NCI-H510A treated with DMSO at 0.1 percent for 48 hours (cell line): ENCODE measurements around the gene PKD1.
"Not testable (repeated sequence)": the region's sequence is repeated elsewhere in the genome, so short reads cannot be mapped to it uniquely, and the experiment has no call there.

ENCODE experiments used
- DNase-seq: peaks from one replicate; lab custom pipeline; 2025; lab: John Stamatoyannopoulos, UW

Gene PKD1

DNA sequence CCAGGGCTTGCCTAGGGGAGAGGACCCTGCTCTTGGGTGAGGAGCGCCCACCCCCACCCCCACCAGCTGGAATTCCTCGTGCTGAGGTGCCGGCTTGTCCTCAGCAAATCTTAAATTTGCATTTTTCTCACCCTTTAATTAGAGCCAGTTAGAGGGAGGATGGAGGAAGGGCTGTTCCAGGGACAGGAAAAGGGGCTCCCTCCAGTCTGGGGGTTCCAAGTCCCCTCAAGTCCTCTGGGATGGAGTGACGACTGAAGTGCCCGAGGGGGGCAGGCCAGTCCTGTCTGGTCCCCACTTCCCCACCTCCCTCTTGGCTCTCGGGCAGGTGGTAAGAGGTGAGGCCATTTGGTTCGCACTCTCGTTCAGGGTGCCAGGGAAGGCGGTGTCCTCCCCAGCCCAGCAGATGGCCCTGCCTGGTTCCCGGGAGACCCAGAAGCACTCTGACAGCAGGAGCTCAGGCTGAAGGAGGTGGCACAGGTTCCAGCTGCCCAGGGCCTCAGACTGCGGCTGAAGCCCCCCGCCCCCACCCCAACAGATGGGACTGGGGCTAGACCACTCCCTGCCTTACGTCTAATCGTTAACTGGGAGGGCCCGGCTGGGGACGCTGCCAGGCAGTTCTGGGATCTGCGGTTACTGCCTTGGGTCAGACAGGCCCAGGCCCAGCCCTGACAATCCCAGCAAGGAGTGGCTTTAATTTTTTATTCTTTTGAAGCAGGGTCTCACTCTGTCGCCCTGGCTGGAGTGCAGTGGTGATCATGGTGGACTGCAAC lies 14.9 kb upstream of the PKD1 start:
- DNase-seq = peak; percentile 16

DNA sequence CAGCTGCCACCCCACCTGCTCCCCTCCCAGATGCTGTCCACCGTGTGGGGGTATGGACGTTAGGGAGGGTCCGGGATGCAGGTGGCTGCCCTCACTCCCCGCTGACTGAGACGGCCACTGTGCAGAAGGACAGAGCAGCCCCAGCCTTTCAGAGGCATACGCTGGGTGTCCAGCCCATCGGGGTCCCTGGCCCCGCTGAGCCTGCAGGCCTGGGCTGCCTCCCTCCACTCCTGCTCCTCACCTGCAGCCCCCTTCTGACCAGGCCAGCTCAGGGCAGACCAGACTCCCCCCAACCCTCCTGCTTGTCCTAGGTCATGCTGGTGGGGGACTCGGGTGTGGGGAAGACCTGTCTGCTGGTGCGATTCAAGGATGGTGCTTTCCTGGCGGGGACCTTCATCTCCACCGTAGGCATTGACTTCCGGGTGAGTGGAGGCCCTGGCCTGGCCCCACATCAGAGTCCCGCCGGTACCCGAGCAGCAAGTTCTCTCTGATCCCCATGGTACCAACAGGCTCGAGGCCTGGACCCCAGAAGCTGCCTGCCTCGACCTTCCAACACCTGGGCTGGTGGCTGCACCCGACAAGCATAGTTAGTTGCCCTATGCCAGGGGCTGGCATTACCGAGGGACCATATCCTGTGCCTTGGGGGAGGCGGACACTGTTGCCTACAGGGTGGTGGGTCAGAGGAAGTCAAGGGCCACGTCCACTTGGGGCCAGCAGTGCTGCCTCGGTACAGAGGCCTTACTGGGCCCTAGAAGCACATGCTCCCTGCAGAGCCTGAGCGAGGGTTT lies 14.1 kb upstream of the PKD1 start:
- DNase-seq = no peak

DNA sequence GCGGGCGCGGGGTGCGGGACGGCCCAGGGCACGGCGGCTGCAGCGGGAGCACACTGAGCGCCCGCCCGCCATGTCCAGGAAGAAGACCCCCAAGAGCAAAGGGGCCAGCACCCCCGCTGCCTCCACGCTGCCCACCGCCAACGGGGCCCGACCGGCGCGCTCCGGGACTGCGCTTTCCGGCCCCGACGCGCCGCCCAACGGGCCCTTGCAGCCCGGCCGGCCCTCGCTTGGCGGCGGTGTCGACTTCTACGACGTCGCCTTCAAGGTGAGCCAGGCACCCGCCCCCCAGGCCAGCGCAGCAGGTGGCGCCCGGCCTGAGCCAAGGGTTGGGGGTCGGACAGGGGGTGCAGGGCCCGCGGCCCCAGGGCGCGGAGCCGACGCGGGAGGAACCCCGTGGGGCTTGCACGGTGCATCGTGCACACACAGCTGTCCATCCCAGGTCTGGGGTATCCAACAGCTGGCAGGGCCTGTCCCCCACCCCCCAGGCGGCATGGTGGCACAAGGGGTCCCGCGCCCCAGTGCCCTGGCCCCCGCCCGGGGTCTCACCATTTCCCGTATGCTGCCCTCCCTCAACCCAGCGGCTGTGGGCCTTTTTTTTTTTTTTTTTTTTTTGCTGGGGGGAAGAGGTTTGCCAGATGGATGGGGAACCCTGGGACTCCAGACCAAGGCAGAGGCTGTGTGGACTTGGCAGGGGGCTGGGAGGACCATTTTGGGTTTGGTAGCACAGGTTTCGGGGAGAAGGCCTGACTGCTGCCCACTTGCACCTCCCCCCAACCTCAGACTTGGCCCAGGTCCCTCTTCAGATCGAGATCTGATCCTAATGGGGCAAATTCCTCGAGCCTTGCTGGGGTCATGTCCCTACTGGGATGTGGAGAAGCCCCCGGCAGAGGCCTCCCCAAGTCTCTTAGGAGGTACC lies 13.3 kb upstream of the PKD1 start:
- no peak for DNase-seq

DNA sequence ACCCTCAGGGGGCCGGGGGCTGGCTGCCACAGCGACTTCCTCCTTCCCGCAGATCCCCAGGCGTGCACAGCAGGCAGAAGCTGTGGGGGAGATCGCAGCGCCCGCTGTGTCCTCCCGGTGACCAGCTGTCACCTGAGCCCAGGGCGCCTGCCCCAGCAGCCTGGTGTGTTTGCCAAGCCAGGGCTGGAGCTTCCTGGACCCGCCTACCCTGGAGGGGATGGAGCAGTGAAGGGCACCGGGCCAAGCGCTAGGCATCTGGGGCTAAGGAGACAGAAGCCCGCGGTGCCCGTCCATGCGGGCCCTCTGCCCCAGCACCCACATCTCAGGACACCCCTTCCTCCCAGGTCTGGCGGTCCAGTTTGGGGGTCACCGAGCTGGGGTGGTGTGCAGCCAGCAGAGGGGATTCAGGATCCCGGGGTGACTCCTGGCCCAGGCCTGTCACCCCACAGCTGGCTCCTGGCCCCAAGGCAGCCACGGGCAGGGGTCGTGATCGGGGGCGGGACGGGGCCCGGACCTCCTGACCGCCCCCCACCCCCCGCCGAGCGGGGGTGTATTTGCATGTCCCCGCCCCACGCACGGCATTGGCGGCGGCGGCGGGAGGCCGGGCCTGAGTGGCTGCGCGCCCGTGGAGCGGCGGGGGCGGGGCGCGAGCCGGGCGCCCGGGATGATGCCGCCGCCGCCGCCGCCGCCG lies 12.4 kb upstream of the PKD1 start, which contains the start of gene RAB26:
RAB26 (plus strand) TSS at position 645 of the 691 bp plus-strand sequence. CDS start 159 bp downstream, outside the sequence.
- DNase-seq = peak; percentile 86

DNA sequence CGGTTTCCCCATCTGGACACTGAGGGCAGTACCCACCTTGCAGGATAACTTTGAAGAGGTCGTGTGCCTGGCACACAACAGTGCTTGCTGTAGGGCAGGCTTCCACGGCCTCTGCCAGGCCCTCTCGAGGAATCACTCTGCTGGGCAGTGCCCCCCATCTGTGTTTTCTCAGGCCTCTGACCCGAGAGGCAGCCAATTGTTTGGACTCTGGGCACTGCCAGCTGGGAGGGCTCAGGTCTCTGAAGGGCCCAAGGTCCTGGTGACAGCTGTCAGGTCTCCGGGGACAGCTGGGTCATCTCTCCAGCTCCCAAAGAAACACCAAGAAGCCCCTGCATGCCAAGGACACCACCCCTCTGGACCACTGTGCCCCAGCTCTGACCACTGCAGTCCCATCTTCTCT lies 11.7 kb upstream of the PKD1 start:
- no peak for DNase-seq

DNA sequence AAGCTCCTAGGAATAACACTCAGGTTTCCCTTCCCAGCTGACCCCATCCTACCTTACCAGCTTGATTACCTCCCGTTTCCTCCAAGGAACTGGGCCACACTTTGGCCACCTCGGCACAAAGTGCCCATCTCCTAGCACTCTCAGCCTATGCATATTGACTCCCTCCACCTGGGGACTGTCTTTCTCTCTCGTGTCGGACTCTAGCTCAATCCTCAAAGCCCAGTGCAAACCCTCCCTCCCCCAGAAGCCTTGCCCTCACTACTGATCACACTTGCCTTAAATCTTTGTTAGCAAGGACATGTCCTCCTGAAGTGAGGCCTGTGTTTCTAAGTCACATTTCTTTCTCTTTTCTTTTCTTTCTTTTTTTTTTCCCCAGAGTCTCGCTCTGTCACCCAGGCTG lies 10.1 kb upstream of the PKD1 start:
- DNase-seq = no peak

DNA sequence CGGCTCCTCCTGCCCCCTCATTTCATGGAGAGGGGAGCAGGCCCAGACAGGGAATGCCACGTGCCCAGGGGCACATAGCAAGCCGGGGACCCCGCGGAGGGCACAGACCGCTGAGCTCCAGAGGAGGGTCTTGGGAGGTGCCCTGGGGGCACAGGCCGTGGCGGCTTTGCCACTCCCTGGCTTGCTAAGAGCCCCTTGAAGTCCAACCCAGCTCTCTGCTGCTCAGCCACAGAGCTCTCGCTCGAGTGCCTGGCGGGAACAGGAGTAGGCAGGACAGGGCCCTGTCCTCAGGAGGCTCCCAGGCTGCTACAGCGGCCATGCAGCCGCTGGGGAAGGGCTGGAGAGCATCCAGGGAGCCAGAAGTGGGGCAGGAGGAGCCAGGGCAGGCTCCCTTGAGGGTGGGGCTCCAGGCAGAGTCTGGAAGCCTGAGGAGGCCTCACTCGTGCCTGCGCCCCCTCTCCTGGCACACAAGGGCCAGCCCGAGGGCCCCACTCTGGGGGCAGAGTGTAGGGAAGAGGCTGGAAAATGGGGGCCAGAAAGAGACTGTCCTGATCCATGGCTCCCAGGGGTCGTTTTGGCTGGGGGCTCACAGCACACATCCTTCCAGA lies 8.3 kb upstream of the PKD1 start:
- DNase-seq = no peak

DNA sequence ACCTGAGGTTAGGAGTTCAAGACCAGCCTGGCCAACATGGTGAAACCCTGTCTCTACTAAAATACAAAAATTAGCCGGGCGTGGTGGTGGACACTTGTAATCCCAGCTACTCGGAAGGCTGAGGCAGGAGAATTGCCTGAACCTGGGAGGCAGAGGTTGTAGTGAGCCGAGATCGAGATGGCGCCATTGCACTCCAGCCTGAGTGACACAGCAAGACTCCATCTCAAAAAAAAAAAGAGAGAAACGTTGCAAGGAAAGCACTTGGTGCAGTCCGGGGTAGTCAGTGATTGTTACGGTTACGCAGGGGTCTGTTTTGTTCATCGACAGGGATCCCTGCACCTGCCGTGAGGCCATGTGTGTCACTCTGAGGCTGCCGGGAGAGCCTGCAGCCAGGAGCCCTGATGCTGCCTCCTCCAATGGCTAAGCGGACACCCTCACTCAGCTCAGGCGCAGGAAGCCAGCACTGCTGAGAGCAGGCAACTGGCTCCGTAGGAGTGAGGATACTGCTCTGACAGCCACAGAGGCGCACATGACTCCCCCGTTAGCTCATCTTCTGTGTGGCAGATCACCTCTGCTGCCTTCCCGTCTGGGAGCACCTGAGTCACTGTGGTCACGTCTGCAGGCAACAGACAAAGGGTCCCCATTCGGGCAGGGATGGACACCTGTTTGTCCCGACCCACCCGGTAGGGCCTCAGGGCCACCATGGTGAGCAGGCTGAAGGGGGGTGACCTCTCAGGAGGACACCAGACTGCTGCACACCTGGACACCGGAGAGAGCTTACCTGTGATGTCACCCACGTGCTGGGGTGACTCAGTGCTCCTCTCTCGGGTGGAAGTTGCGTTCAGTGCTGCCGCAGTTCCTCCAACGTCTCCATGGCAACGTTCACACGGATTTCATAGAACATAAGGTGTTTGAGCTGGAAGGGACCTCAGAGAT lies 7.5 kb upstream of the PKD1 start:
- DNase-seq = no peak

DNA sequence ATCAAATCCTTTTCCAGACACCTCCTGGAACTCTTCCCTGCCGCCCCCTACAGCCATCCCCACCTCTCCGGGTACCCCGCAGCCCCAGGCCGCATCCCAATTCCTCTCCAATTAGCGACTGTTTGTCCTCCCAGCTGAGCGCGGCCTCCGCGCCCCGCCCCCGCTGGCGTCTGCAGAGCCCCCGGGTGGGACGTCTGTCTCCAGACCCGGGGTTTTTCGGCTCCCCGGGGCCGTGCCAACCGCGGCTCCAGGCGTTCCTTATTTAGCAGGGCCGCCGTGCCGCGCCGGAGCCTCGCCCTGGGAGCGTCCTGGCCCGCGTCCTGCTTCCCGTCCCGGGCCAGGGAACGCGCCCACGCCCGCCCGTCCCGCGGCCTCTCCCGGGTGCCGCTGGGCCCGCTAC lies 627 bp downstream of the PKD1 start:
- not testable (repeated sequence) for DNase-seq

DNA sequence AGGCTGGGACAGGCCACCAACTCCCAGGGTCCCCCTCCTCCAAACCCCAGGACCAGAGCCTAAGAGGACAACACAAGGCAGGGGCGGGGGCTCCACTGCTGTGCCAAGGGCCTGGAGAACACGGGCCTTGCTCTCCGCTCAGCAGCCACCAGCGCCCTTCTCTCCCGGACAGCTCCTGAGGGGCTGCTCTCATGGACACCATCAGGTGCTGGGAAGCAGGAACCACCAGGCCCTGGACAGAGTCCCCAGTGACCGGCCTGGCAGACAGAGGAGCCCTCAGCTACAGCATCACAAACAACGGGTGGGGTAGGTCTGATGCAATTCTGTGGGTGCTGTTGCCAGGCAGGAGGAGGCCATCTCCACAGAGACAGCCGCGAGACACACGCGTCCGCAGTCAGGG lies 1.9 kb downstream of the PKD1 start:
- not testable (repeated sequence) for DNase-seq

DNA sequence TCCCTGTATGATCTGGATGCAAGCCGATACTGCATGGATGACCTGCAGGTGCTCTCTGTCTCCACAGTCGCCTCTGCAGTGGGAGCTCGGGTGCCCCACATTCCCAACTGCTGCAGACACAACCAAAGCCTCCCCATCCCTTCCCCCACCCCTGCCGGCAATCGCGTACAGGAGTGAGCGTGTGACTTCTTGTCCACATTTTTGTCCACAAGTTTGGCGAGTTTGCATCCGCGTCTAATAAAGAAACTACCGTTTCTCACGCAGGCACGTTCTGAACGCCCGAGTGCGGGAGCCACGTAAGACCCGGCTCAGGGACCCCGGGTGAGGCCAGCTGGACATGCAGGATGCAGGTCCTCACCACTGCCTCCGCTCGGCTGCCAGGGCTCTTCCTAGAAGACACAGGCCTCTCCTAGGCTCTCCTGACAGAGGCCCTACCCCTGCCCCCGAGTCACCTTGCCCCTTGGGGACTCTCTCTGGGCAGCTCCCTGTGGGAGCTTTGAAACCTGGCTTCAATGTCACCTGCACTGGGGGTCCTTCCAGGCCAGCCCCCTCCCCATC lies 5.7 kb downstream of the PKD1 start:
- DNase-seq = not testable (repeated sequence)

DNA sequence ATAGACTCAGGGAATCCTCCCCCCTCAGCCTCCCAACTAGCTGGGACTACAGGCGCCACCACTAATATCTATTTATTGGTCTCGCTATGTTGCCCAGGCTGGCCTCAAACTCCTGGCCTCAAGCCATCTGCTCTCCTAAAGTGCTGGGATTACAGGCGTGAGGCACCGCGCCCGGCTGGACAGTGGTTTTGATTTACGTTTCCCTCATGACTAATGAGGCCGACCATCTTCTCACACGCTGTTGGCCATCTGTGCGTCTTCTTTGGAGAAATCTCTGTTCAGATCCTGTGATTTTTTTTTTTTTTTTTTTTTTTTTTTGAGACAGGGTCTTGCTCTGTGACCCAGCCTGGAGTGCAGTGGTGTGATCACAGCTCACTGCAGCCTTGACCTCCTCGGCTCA lies 6.4 kb downstream of the PKD1 start:
- DNase-seq = not testable (repeated sequence)

DNA sequence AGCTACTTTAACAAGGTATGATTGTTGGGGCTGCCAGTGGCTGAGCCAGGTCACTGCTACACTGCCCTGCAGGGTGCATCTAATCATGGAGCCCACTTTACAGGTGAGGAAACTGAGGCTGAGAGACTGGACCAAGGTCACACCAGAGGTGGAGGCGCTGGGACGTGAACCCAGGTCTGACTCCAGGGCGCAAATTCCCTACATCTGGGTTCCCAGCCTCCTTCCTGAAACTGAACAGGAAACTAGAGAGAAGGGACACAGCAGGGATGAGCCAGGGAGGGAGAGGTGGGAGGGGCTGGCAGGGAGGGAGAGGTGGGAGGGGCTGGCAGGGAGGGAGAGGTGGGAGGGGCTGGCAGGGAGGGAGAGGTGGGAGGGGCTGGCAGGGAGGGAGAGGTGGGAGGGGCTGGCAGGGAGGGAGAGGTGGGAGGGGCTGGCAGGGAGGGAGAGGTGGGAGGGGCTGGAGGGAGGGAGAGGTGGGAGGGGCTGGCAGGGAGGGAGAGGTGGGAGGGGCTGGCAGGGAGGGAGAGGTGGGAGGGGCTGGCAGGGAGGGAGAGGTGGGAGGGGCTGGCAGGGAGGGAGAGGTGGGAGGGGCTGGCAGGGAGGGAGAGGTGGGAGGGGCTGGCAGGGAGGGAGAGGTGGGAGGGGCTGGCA lies 7.9 kb downstream of the PKD1 start:
- not testable (repeated sequence) for DNase-seq

DNA sequence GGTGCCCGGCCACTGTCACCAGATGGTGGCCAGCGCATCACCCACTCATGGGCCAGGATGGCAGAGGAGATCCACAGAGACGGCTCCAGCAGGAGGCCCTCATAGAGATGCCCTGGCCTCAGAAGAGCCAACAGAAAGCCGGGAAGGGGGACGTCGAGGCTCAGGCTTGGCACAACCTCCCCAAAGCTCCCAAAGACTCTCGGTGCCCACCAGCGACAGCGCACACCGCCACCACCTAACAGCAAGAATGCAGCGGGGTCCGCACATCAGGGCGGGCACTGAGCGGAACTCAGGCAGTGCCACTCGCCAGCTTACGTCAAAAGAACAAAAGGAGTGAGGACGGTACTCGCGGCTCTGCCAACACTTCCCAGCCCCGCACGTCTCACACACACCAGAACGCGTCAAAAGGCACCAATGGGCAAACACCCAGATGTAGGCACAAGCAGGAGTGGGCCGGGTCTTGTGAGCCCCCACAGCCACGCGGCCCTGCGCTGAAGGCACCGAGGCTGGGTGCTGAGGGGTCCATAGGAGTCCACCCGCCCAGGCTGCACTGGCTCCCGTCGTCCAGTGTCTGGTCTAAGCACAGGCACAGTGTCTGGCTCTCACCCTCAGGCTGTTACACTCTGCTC lies 8.7 kb downstream of the PKD1 start:
- not testable (repeated sequence) for DNase-seq

DNA sequence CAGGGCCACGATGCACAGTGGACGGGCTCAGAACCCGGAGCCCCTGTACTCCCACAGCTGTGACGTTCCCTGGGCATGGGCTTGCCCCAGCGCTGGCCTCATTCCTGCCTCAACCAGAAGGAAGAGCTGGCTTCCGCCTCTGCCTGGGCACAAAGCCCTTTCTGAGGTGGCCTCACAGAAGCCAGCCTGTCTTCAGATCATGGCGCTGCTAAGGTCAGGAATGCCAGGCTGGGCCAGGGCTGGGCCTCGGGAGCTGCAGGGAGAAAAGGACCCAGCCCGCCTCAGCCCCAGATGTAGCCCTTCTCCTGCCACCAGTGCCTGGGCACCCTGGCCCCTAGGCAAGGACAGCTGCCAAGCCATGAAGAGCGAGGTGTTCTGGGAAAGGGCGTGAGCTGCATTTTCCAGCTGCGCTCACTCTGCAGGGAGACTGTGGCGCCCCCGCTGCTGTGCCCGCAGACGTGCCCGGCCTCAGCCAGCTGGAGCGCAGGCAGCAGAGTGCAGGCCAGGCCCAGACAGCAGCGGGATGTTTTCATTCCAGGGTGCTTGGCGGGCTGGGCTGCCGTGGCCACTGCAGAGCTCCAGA lies 9.4 kb downstream of the PKD1 start:
- not testable (repeated sequence) for DNase-seq

DNA sequence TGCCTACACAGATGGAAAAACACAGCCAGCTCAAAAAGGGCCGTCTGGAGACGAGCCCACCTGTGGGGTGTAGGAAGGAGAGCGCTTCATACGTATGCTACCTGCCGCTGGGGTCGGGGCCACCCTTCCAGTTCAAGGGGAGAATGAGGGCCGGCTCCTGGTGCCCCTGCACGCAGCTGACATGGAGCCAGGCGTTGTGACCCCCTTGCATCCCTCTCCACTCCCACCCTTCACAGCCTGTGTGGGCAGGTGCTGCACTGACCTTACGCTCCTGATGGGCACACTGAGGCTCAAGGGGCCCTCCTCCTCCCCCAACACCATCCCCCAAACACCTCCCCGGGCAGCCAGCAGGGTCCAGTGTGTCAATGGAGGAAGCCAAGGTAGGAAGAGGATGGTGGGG lies 10.1 kb downstream of the PKD1 start:
- not testable (repeated sequence) for DNase-seq

DNA sequence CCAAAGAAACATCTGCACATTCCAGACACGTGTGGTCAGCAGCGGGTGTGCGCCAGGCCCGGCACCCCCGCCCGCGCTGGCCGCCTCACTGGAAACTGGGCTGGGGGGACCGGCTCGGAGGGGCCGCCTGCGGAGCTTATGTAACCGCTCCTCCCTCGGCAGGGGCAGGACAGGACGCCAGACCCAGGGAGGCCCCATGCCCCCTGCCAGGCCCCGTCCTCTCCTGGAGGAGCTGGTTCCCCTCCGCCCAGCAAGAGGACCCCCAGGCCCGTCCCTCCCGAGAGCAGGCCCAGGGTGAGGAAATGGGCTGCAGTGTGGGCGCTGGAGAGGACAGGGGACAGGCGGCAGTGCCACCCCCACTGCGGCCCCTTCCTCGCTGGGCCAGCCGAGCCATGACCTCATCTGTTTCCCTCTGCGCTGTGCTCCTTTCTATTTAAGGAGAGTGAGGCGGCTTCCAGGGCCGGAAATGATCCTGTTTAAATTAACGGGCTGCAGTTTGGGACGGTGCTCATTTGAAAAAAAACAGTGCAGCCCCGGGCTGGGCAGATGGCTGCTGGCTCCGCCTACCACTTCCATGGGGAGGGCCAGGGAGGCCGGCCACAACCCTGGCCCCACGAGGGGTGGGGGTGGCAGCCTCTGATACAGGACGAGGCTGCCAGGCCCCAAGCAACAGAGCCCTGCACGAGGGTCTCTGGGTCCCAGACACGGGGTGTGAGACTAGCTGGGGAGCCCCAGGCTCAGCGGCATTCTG lies 10.8 kb downstream of the PKD1 start:
- DNase-seq = not testable (repeated sequence)

DNA sequence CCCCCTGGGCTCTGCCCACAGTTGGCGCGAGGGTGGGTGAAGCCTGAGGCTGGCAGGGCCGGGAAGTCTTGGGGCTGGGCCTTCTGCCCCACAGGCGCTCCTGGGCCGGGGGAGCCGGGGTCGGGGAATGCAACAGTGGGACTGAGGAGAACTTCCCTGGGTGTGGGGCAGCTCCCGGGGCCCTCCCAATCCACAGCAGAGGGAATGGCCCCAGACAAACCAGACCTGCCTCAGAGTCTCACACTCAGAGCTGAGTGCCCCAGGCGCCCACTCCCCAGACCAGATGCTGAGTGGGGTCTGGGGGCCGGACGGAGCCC lies 11.4 kb downstream of the PKD1 start:
- DNase-seq = not testable (repeated sequence)
